ENCODE measurements around the gene NUP93.

Gene NUP93

GRCh38 chr16:56709443-56710040 is 20.4 kb upstream of the NUP93 start:
- Histone ChIP-seq H3F3A (ENCODE audit: insufficient read depth) (no peaks in the 10 kb centered on the region), H2AFZ (ENCODE audit: low read depth, low read length, severe bottlenecking) (no peak overlapping the region), H3K9ac (ENCODE audit: low read length) (no peak overlapping the region), H3K4me2 (ENCODE audit: low read depth, low read length, poor library complexity, severe bottlenecking) (no peak overlapping the region), H3K27me3 (ENCODE audit: low read length) (no peaks in the 10 kb centered on the region), H3K27ac (ENCODE audit: low read depth, low read length) (no peak overlapping the region), H3K79me2 (ENCODE audit: insufficient read depth, low read length) (no peaks in the 10 kb centered on the region), H4K20me1 (ENCODE audit: low read depth, low read length) (no peaks in the 10 kb centered on the region), H3K36me3 (ENCODE audit: low read length) (no peaks in the 10 kb centered on the region), H3K9me3 (ENCODE audit: insufficient read depth, low read length) (no peaks in the 10 kb centered on the region), H3K4me3 (ENCODE audit: insufficient read depth, low read length, poor library complexity, severe bottlenecking) (no peak overlapping the region), H3K9me2 (replicated peaks; ENCODE audit: insufficient read depth, low read length) (no peaks in the 10 kb centered on the region)
- TF ChIP-seq CTCF (IDR thresholded peaks at IDR 0.05; ENCODE audit: insufficient read depth, low read length, poor library complexity, severe bottlenecking) (no peak), EZH2phosphoT487 (conservative IDR thresholded peaks at IDR 0.05; ENCODE audit: low read length) (no peak)

GRCh38 chr16:56710181-56710737 is 19.7 kb upstream of the NUP93 start:
- Histone ChIP-seq H3K9me2 (replicated peaks; ENCODE audit: insufficient read depth, low read length) (no peaks in the 10 kb centered on the region), H3K36me3 (ENCODE audit: low read length) (no peaks in the 10 kb centered on the region), H3K27ac (ENCODE audit: low read depth, low read length) (no peak overlapping the region), H3K4me3 (ENCODE audit: insufficient read depth, low read length, poor library complexity, severe bottlenecking) (no peak overlapping the region), H3K4me2 (ENCODE audit: low read depth, low read length, poor library complexity, severe bottlenecking) (no peak overlapping the region), H2AFZ (ENCODE audit: low read depth, low read length, severe bottlenecking) (no peak overlapping the region), H3K79me2 (ENCODE audit: insufficient read depth, low read length) (no peaks in the 10 kb centered on the region), H3F3A (ENCODE audit: insufficient read depth) (no peaks in the 10 kb centered on the region), H3K9me3 (ENCODE audit: insufficient read depth, low read length) (no peaks in the 10 kb centered on the region), H3K27me3 (ENCODE audit: low read length) (no peaks in the 10 kb centered on the region), H4K20me1 (ENCODE audit: low read depth, low read length) (no peaks in the 10 kb centered on the region), H3K9ac (ENCODE audit: low read length) (no peak overlapping the region)
- no peak for TF ChIP-seq EZH2phosphoT487 (conservative IDR thresholded peaks at IDR 0.05; ENCODE audit: low read length)
- TF ChIP-seq CTCF (IDR thresholded peaks at IDR 0.05; ENCODE audit: insufficient read depth, low read length, poor library complexity, severe bottlenecking), result no peak

- Histone ChIP-seq H3K9ac (ENCODE audit: low read length) (no peak overlapping the region), H3K9me2 (replicated peaks; ENCODE audit: insufficient read depth, low read length) (no peaks in the 10 kb centered on the region), H4K20me1 (ENCODE audit: low read depth, low read length) (no peaks in the 10 kb centered on the region), H3F3A (ENCODE audit: insufficient read depth) (no peaks in the 10 kb centered on the region), H3K4me2 (ENCODE audit: low read depth, low read length, poor library complexity, severe bottlenecking) (no peak overlapping the region), H3K27me3 (ENCODE audit: low read length) (no peaks in the 10 kb centered on the region), H3K4me3 (ENCODE audit: insufficient read depth, low read length, poor library complexity, severe bottlenecking) (no peak overlapping the region), H3K79me2 (ENCODE audit: insufficient read depth, low read length) (no peaks in the 10 kb centered on the region), H3K27ac (ENCODE audit: low read depth, low read length) (no peak overlapping the region), H3K36me3 (ENCODE audit: low read length) (no peaks in the 10 kb centered on the region), H3K9me3 (ENCODE audit: insufficient read depth, low read length) (no peaks in the 10 kb centered on the region), H2AFZ (ENCODE audit: low read depth, low read length, severe bottlenecking) (no peak overlapping the region)
- no peak for TF ChIP-seq CTCF (IDR thresholded peaks at IDR 0.05; ENCODE audit: insufficient read depth, low read length, poor library complexity, severe bottlenecking)
- no peak for TF ChIP-seq EZH2phosphoT487 (conservative IDR thresholded peaks at IDR 0.05; ENCODE audit: low read length)
Observed at GRCh38 chr16:56711862-56712261, 18.1 kb upstream of the NUP93 start.

Measured in SU-DHL-6 (cell line).